ENCODE data around the gene CSK. TPM values are rescaled to one million over a fixed set of nuclear protein-coding genes. Genes with fewer than 3 reads are reported as not detected.

Gene CSK
- total and polyA plus RNA-seq, 2 experiments from 2014 or later, result 16.9 to 19.1 TPM

GRCh38 chr15:74791007-74791406, 9.1 kb downstream of the CSK start:
- Histone ChIP-seq H3K4me2 (no peak overlapping the region), H4K20me1 (ENCODE audit: insufficient read depth, poor library complexity, severe bottlenecking) (peaks cover 74% of the 10 kb centered on the region)

GRCh38 chr15:74791667-74792066, 9.8 kb downstream of the CSK start:
- peaks cover 30% of the 10 kb centered on the region for H3K4me1 ChIP-seq (ENCODE audit: insufficient read depth)
- H4K20me1 ChIP-seq (ENCODE audit: insufficient read depth, poor library complexity, severe bottlenecking), result peaks cover 72% of the 10 kb centered on the region
- H3K27ac ChIP-seq, result no peak overlapping the region

More at GRCh38 chr15:74791007-74791406, 9.1 kb downstream of the CSK start:
- DNase-seq (ENCODE audit: low spot score), result no peak
- Histone ChIP-seq H3K79me2 (peaks cover 94% of the 10 kb centered on the region), H3K4me1 (ENCODE audit: insufficient read depth) (peaks cover 30% of the 10 kb centered on the region), H3K9me3 (ENCODE audit: low read depth) (no peaks in the 10 kb centered on the region), H3K36me3 (replicated peaks; ENCODE audit: insufficient read depth, low read depth) (no peaks in the 10 kb centered on the region), H3K9me2 (replicated peaks; ENCODE audit: insufficient read depth) (no peaks in the 10 kb centered on the region), H3K27me3 (no peaks in the 10 kb centered on the region), H3K27ac (no peak overlapping the region), H2AFZ (no peak overlapping the region), H3K4me3 (no peak overlapping the region)
- WGBS (ENCODE audit: low lambda C conversion rate, missing lambda C conversion rate), result 85% methylated on average over 1 of the region's 1 CpG
- no peak for TF ChIP-seq EZH2phosphoT487 (IDR thresholded peaks at IDR 0.05; ENCODE audit: low read depth, severe bottlenecking, unreplicated experiment)
- TF ChIP-seq, protein P1, sequence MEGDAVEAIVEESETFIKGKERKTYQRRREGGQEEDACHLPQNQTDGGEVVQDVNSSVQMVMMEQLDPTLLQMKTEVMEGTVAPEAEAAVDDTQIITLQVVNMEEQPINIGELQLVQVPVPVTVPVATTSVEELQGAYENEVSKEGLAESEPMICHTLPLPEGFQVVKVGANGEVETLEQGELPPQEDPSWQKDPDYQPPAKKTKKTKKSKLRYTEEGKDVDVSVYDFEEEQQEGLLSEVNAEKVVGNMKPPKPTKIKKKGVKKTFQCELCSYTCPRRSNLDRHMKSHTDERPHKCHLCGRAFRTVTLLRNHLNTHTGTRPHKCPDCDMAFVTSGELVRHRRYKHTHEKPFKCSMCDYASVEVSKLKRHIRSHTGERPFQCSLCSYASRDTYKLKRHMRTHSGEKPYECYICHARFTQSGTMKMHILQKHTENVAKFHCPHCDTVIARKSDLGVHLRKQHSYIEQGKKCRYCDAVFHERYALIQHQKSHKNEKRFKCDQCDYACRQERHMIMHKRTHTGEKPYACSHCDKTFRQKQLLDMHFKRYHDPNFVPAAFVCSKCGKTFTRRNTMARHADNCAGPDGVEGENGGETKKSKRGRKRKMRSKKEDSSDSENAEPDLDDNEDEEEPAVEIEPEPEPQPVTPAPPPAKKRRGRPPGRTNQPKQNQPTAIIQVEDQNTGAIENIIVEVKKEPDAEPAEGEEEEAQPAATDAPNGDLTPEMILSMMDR (IDR thresholded peaks at IDR 0.05; ENCODE audit: poor library complexity), result no peak
- no peak for TF ChIP-seq EZH2 (IDR thresholded peaks at IDR 0.05; ENCODE audit: borderline replicate concordance)

DNA sequence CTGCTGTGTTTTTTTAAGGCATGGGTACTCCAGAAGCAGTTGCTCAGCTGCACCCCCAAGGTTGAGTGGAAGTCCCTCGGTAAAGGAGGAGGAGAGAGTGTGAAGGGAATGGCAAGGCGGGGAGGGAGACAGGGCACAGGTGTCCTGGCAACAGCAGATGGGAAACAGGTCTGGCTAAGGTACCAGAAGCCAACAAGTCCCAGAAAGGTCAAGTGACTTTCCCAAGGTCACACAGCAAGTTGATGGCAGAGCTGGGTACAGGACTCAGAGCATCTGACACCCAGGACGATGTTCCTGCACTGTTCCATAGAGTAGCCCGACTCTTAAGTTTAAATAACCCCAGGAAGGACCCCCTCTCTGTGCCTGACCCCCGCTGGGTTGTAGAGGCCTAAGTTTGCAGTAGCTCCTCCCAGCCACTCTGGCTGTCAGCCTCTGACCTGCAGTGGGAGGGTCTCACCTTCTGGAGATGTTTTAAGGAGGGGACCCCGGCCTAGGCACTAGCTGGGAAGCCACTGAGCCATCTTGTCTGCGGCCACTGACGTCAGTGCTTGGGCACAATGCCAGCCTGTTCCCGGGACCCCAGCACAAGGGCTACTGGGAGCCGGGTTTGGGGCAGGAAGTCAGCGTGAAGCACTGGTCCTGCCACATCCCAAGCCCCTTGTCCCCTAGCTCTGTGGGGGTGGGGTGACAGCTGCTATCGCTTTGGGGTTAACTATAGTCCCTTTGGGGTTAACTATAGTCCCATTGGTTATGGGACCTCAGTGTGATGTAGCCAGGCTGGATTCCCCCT, 10.5 kb downstream of the CSK start:
- H3K27me3 ChIP-seq, result no peaks in the 10 kb centered on the region
- no peaks in the 10 kb centered on the region for H3K9me3 ChIP-seq (ENCODE audit: low read depth)
- WGBS (ENCODE audit: low lambda C conversion rate, missing lambda C conversion rate), result 87% methylated on average over 12 of the region's 12 CpGs
- H3K4me3 ChIP-seq, result no peak overlapping the region
- no peak for TF ChIP-seq EZH2 (IDR thresholded peaks at IDR 0.05; ENCODE audit: borderline replicate concordance)
- TF ChIP-seq, protein P1 (IDR thresholded peaks at IDR 0.05; ENCODE audit: poor library complexity), result no peak
- TF ChIP-seq EZH2phosphoT487 (IDR thresholded peaks at IDR 0.05; ENCODE audit: low read depth, severe bottlenecking, unreplicated experiment), result no peak
- H3K36me3 ChIP-seq (replicated peaks; ENCODE audit: insufficient read depth, low read depth), result no peaks in the 10 kb centered on the region
- H3K4me2 ChIP-seq, result no peak overlapping the region
- peaks cover 29% of the 10 kb centered on the region for H3K4me1 ChIP-seq (ENCODE audit: insufficient read depth)
- H4K20me1 ChIP-seq (ENCODE audit: insufficient read depth, poor library complexity, severe bottlenecking), result peaks cover 72% of the 10 kb centered on the region
- no peak overlapping the region for H2AFZ ChIP-seq
- H3K27ac ChIP-seq, result no peak overlapping the region
- no peaks in the 10 kb centered on the region for H3K9me2 ChIP-seq (replicated peaks; ENCODE audit: insufficient read depth)
- peaks cover 86% of the 10 kb centered on the region for H3K79me2 ChIP-seq
- DNase-seq (ENCODE audit: low spot score), result no peak

More at GRCh38 chr15:74791667-74792066, 9.8 kb downstream of the CSK start:
- no peak overlapping the region for H2AFZ ChIP-seq
- H3K9me3 ChIP-seq (ENCODE audit: low read depth), result no peaks in the 10 kb centered on the region
- no peaks in the 10 kb centered on the region for H3K27me3 ChIP-seq
- no peak overlapping the region for H3K4me2 ChIP-seq
- no peak for DNase-seq (ENCODE audit: low spot score)
- WGBS (ENCODE audit: low lambda C conversion rate, missing lambda C conversion rate), result 87% methylated on average over 7 of the region's 7 CpGs
- no peaks in the 10 kb centered on the region for H3K9me2 ChIP-seq (replicated peaks; ENCODE audit: insufficient read depth)
- peaks cover 93% of the 10 kb centered on the region for H3K79me2 ChIP-seq
- H3K4me3 ChIP-seq, result no peak overlapping the region
- no peaks in the 10 kb centered on the region for H3K36me3 ChIP-seq (replicated peaks; ENCODE audit: insufficient read depth, low read depth)
- TF ChIP-seq, protein P1 (IDR thresholded peaks at IDR 0.05; ENCODE audit: poor library complexity), result no peak
- no peak for TF ChIP-seq EZH2 (IDR thresholded peaks at IDR 0.05; ENCODE audit: borderline replicate concordance)
- no peak for TF ChIP-seq EZH2phosphoT487 (IDR thresholded peaks at IDR 0.05; ENCODE audit: low read depth, severe bottlenecking, unreplicated experiment)

Data from hepatocyte (in vitro differentiated cells).